Right ventricle myocardium inferior (tissue), 1 donor: Measurements from ENCODE around the gene ALDH4A1. TPM values are rescaled to one million over a fixed set of nuclear protein-coding genes. Genes with fewer than 3 reads are reported as not detected.

Source experiments
- ATAC-seq: fragments of 200-7000 bp; cut with Tn5 transposase; one replicate; pipeline ENCODE4 v1.9.1; 2020; ENCODE audit warnings: mild to moderate bottlenecking, moderate library complexity
- DNase-seq: peaks from one replicate; pipeline ENCODE4 v3.0.0; 2021; ENCODE audit errors: missing footprints
- intact Hi-C: fragments of 100-400 bp; cut with DNase I; formaldehyde crosslinking; loops from one replicate; pipeline ENCODE4 v1.11.0; 2022
- total RNA-seq: library from RNA; stranded (reverse); fragmentation: NEBNext Ultra II Directional; extraction: Animal tissue kit (Norgen Biotek cat#: 25700); gene quantifications from one replicate; pipeline ENCODE4 v1.2.1, GENCODE V29; 2021
- donor health status: DM: no; HTN: yes; CAD: no; lungs with severe emphysema.

ALDH4A1 gene
- total RNA-seq, 1 donor from 2014 or later: 31.2 TPM

DNA sequence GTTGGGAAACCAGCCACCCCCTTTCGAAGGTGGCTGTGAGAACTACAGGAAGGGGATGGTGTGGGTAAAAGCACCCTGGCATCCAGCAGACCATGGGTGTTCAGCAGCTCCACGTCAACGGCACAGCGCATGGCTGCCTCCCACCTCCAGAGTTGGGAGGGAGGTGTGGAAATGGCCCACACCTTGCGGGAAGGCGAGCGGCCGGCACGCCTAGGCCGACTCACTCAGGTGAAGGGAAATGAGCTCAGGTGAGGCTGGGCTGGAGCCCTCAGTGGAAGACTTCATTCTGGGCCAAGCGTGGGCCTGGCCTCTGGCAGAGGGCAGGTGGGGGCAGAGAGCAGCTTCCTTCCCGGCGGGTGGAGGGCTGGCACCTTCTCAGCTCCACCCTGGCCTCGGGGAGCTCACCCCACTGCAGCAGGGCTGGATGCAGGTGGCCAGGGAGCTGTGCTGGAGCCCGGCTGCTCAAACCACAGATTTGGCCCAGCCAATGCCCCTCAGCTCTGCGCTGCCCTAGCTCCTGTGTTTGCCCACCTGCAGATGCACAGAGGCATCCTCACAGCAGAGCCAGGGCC, 24.8 kb upstream of the ALDH4A1 start:
- ATAC-seq: no peak
- intact Hi-C loops: loop anchor here (2.0 kb wide), 1 partner anchor 18 kb away; no protein-coding TSS in a partner anchor
- peak; percentile 57 for DNase-seq

DNA sequence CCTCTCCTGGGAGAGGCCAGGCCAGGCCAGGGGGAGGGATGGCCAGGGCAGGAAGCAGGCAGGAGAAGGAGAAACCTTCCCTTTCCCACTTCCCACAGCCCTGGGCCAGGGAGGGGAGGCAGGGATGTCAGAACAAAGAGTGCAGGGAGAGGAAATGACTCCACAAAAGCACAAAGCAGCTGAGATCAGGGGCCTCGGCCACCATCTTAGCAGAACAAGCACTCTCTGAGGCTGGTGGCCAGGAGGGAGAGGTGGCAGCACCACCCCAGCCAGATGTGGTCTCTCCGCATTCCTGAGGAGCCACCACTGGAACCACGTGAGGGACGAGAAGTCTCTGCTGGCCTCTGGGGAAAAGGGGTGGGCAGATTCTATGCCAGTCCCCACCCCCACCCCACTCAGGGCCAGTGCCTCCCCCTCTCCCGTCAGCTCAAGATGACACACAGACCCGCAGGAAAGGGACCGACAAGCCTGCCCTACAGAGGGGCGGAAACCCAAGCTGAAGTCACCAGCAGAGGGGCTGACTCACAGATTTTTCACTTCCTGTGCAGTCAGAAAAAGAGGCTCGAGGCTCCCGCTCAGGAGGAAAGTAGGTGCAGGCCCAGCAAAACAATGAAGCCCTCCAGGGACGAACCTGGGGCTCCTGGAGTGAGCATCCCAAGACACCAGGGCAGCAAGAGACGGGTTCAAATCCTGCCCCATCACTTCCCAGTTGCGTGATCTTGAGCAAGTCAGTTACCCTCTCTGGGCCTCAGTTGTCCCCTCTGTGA, 24.1 kb upstream of the ALDH4A1 start:
- peak; percentile 76 for DNase-seq
- ATAC-seq: peak; percentile 32
- intact Hi-C loops: loop anchor here (2.0 kb wide), 1 partner anchor 18 kb away; no protein-coding TSS in a partner anchor

- DNase-seq (no peak), ATAC-seq (no peak)
- intact Hi-C loops: no loop called here
These were observed 22.9 kb upstream of the ALDH4A1 start for GRCh38 chr1:18925279-18925678.

DNA sequence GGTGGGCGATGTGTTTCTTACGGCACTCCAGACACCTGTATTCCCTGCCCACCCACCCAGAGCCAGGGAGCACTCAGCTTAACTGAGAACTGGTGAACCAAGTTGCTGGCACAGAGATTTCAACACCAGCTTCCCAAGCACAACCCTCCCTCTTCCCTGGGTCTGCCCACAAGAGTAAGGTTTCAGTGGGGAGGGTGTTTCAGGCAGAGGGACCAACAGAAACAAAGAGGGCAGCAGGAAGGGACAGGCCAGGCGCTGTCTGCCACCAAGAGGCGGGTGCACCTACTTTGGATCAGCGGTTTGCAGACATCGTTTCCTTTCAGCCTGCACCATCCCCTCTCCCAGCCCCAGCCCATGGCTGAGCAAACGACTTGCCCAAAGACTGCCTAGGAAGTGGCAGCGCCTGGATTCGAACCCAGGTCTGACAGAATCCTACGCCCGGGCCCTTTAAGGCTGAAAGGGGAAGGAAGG, 21.9 kb upstream of the ALDH4A1 start:
- intact Hi-C loops: no loop called here
- no peak for ATAC-seq

DNA sequence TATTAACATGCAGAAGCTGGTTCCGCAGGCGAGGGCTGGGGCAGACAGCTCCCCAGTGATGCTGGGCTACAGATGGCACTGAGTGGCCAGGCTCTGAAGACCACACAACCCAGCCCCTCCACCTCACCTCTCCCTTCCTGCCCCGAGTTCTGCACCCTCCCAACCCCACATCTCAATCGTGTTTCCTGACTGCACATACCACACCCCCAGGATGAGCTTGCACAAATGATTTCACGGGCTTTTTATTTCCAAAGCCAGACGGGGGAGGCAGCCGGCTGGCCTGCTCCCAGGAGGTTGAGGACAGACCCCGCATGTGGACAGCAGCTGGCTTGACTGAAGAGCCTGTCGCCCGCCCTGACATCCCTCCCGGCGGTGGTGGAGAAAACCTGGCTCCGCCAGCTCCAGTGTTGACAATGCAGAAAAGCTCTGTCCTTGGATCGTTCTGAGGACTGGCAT, 21.4 kb upstream of the ALDH4A1 start:
- intact Hi-C loops: loop anchor here (2.0 kb wide), 1 partner anchor 27 kb away; no protein-coding TSS in a partner anchor
- DNase-seq: peak; percentile 64
- ATAC-seq: no peak

More for the DNA sequence above, 21.9 kb upstream of the ALDH4A1 start:
- peak; percentile 60 for DNase-seq

DNA sequence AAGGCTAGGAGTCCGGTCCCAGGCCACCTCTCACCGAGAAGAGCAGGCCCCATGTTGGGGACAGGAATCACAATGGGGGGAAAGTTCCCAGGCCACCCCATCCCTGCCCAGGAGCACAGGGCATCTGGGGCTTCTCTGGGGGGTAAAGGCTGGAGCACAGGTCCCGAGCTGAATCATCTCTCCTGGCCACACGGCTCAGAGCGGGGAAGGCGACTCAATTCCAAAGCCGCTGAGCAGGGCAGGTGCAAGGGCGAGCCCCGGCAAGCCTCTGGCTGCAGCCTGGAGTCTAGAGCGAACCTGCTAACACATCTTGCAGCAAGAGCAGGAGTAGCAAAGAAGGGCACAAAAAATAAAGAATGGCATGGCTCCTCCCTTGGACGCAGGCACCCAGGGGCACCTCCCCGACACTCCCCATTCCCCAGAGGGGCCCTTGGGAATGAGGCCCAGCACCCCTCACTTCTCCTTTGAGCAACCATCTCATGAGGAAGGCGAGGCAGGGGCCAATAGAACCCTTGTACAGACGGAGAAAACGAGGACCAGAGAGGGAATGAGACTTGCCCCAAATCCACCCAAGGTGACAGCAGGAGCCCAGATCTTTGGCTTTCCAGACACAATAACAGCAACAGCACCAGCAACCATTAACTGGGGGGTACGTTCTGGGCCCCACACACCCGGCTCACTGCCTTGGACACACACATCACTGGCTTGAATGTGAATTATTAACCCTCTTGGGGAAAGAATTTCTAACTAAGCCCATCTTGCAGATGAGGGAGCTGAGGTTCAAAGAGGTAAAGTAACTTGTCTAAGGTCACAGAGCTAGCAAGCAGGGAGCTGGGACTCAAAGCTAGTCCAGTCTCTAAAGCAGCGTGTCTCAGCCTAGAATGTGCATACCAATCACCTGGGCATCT, 20.7 kb upstream of the ALDH4A1 start:
- intact Hi-C loops: loop anchor here (2.0 kb wide), 1 partner anchor 28 kb away; no protein-coding TSS in a partner anchor
- peak; percentile 51 for DNase-seq

DNA sequence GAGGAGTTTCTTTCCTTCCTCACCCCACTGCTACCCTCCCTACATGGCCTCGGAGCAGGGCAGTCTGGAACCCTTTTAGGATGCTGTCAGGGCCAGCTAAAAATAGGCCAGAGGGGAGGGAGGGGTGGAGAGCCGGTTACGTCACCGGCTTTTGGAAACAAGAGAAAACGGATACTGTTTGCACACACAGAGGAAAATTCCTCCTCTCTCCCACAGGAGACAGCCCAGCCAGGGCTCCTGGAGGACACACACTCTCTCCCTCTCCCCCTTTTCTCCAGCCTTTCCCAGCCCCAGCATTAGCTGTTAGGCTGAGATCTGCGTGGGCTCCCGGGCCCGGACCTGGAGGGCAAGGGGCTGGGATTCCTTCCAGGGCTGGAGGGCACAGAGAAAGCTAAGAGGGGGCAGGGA, 20.0 kb upstream of the ALDH4A1 start:
- intact Hi-C loops: loop anchor here (2.0 kb wide), 1 partner anchor 28 kb away; no protein-coding TSS in a partner anchor
- DNase-seq: peak; percentile 86
- peak; percentile 93 for ATAC-seq

More for the DNA sequence above, 20.7 kb upstream of the ALDH4A1 start:
- no peak for ATAC-seq

- intact Hi-C loops: loop anchor here (2.0 kb wide), 1 partner anchor 29 kb away; no protein-coding TSS in a partner anchor
- ATAC-seq: no peak
- DNase-seq: peak; percentile 22
These were observed 19.3 kb upstream of the ALDH4A1 start for GRCh38 chr1:18921516-18922251.

DNA sequence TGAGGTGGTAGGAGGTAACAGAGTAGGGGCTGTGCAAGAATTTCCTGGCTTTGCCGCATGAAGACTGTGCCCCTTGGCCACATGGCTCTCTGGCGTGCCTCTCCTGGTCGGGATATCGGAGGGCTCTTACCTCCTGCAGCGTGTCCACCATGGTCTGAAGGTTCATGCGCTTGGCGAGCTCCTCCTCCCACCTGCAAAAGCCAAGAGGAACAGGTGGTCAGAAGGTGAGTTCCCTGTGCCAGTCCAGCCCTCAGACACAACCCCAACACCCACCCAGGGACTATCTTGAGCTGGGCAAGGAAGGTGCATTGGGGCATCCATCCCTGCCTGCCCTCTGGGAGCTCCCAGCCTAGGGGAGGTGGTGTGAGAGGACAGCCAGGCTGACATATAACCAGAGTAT, 18.6 kb upstream of the ALDH4A1 start:
- DNase-seq: peak; percentile 23
- intact Hi-C loops: no loop called here
- no peak for ATAC-seq

DNA sequence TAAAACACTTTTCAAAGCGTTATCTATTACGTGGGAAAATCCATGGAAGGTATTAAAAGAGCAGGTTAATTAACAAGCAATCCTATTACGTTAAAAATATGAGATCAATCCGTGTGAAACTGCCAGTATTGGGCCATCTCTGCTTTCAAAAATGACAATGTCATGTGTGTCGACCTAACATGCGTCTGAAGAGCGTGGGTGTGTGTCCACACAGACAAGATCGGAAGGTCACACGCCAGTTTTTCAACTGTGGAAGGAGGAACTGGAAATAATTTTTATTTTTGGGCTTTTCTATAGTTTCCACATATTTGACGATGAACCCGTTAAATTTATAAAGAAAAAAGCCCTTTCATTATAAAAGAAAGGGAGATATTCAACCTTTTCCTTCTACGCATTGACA, 17.6 kb upstream of the ALDH4A1 start:
- no peak for DNase-seq
- no peak for ATAC-seq
- intact Hi-C loops: no loop called here

DNA sequence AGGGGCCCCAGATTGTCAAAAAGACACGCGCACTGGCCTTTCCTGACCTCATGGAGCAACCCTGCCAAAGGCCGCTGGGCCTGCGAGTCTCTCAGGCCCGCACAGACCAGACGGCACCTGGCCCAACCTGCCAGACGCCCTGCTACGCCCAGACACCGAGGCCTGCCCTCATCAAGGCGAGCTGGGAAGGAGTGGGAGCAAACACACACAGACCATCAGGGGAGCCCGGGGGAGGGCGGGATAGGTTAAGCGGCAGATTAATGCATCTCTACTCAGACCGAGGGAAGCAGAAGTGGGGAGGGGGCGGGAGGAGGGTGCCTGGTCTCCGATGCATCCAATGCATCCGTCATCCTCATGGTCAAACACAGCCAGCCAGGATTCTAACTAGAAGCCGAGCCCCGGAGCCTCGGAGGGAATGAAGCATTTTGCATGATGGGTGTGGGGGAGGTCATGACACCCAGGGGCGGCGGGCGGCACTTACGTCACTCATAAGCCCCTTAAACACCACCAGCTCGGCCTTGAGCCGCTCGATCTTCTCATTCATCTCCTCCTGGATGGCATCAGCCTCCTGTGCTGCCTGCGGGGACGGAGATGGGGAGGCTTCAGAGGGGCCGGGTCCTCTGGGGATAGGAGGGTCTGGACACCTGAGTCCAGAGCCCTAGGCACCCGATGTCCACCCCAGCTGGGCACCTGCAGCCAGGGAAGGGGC, 17.0 kb upstream of the ALDH4A1 start:
- intact Hi-C loops: no loop called here
- DNase-seq: peak; percentile 52
- no peak for ATAC-seq

DNA sequence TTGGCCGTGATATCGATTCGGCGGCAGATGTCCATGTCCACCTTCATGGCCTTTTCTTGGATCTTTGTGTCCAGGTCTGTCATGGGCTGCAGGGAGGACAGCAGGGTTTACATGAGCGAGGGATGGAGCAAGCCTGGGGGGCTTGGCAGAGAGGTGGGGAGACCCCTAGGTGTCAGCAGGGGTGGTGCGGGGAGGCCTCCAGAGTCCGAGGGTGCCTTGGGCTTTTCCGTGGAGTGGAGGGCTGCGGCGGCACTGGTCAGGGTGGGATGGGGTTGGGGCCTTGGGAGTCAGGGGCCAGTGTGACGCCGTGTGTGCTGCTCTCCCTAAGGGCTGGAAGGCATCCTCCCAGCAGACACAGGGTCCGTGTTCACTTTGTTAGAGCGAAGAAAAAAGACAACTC, 16.1 kb upstream of the ALDH4A1 start:
- peak; percentile 5 for DNase-seq
- intact Hi-C loops: no loop called here
- ATAC-seq: no peak

DNA sequence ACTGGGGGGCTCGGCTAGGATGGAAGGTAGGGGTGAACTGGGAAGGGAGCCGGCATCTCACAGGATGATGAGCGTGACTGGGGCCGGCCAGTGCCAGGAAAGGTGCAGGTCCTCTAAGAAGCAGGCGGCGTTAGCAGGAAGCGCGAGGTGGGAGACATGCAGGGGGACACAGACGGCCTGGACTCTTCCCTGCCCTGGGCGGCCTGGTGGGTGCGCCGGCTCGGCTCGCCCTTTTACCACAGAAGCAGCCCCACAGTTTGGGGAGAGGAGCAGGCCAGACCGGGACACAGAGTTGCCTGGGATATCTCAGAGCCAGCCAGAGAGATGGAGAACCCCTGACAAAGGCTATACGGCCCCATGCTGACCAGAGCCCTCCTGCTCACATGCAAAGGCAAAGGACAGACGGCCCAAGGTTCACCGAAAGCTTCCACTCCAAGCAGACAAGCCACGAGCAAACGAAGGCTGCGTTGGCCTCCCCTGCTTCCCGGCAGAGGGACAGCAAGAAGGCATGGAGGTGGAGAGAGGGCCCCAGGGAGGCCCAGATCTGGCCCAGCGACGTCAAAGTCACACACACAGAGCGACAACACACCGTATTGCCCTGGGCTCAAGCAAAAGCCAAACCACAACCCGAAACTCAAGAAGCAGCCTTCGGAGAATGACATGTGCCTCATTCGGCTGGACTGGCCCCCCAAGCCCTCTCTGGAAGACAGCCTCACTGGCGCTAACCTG, 14.9 kb upstream of the ALDH4A1 start:
- peak; percentile 52 for DNase-seq
- intact Hi-C loops: no loop called here

DNA sequence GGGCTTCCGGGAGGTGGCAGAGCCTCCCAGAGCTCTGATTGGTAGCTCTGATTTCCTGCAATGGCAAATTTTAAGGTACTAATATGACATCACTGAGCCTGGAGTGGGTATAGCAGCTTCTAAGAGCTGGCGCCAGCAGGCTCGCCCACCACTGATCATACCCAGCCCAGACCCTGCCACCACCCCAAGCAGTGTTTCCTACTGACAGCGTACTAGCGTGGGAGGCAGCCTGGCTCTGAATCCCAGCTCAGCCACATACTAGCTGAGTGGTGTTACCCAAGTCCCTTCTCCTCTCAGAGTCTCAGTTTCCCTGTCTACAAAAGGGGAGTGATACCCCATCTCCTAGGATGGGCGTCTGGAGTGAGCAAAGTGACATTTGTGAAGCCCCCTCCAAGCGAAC, 13.0 kb upstream of the ALDH4A1 start:
- ATAC-seq: no peak
- DNase-seq: peak; percentile 35
- intact Hi-C loops: no loop called here

More for the DNA sequence above, 14.9 kb upstream of the ALDH4A1 start:
- no peak for ATAC-seq

- peak; percentile 85 for ATAC-seq
- DNase-seq: peak; percentile 91
- intact Hi-C loops: no loop called here
These were observed 10.9 kb upstream of the ALDH4A1 start for GRCh38 chr1:18913065-18913835.

- intact Hi-C loops: no loop called here
- DNase-seq (no peak), ATAC-seq (no peak)
These were observed 10.2 kb upstream of the ALDH4A1 start for GRCh38 chr1:18912550-18912949.
